Measurements from ENCODE around the gene LRRC27. TPM values are rescaled to one million over a fixed set of nuclear protein-coding genes. Genes with fewer than 3 reads are reported as not detected.

LRRC27 gene
- total and polyA plus RNA-seq, 2 donors (not counting 1 experiment from before 2014, with no cell fraction given), result 23.6 to 25.6 TPM

- Mint-ChIP-seq H3K27ac (no peak overlapping the region), H3K9me3 (ENCODE audit: insufficient read depth) (no peaks in the 10 kb centered on the region), H3K4me1 (peaks cover 6% of the 10 kb centered on the region), H3K27me3 (no peaks in the 10 kb centered on the region), H3K4me3 (no peak overlapping the region)
- no peak overlapping the region for H2AFZ ChIP-seq (ENCODE audit: insufficient read depth, low read depth, low read length, poor library complexity, severe bottlenecking)
- peaks cover 0 to 15% of the 10 kb centered on the region in 2 experiments for H3K36me3 ChIP-seq (replicated peaks in 1 of 2; ENCODE audit: control extremely low read depth in 1 of 2, control insufficient read depth in 1 of 2, extremely low read depth in 1 of 2, insufficient read depth in 2 of 2, low read length in 1 of 2)
- H3K27me3 ChIP-seq (replicated peaks in 1 of 4; ENCODE audit: control extremely low read depth in 1 of 4, control insufficient read depth in 3 of 4, insufficient read depth in 4 of 4, low read length in 3 of 4), result no peaks in the 10 kb centered on the region
- H3K9ac ChIP-seq (ENCODE audit: low read length), result no peak overlapping the region
- H3K79me2 ChIP-seq (ENCODE audit: control insufficient read depth, insufficient read depth, low read length), result no peaks in the 10 kb centered on the region
- no peak overlapping the region for H3K27ac ChIP-seq (ENCODE audit: low read length in 2 of 2)
- ChIA-PET CTCF (interaction anchor here (1.3 kb wide), 1 partner anchor 9 kb away, joined by 3 read pairs; no protein-coding TSS in a partner anchor), POLR2A (no interaction called here)
- ATAC-seq (ENCODE audit: low read depth) (no peak), DNase-seq (no peak)
- intact Hi-C loops (cut with micrococcal nuclease), result no loop called here
- peaks cover 0 to 3% of the 10 kb centered on the region in 2 donors for H3K4me1 ChIP-seq (ENCODE audit: control insufficient read depth in 2 of 2, insufficient read depth in 2 of 2, low read length in 2 of 2)
- peaks cover 0 to 9% (median 0%) of the 10 kb centered on the region in 3 donors for H3K9me3 ChIP-seq (ENCODE audit: control extremely low read depth in 1 of 3, control insufficient read depth in 2 of 3, insufficient read depth in 1 of 3, low read length in 2 of 3)
- 75% methylated on average over 1 of the region's 6 CpGs for WGBS (ENCODE audit: insufficient coverage)
- no peak overlapping the region for H3K4me3 ChIP-seq (ENCODE audit: control extremely low read depth in 1 of 5, extremely low read depth in 1 of 5, insufficient read depth in 1 of 5, low read depth in 2 of 5, low read length in 4 of 5)
- no peaks in the 10 kb centered on the region for H4K20me1 ChIP-seq (ENCODE audit: control insufficient read depth, insufficient read depth, low read length, poor library complexity, severe bottlenecking)
- TF ChIP-seq CTCF (IDR thresholded peaks at IDR 0.05) (no peak), EZH2 (IDR thresholded peaks at IDR 0.05; ENCODE audit: borderline replicate concordance, insufficient read depth, low read depth, low read length, poor library complexity, severe bottlenecking) (no peak)
- H3K4me2 ChIP-seq (replicated peaks; ENCODE audit: low read depth, low read length, poor library complexity, severe bottlenecking), result no peak overlapping the region
Observed at GRCh38 chr10:132344386-132344785, 12.4 kb downstream of the LRRC27 start.

DNA sequence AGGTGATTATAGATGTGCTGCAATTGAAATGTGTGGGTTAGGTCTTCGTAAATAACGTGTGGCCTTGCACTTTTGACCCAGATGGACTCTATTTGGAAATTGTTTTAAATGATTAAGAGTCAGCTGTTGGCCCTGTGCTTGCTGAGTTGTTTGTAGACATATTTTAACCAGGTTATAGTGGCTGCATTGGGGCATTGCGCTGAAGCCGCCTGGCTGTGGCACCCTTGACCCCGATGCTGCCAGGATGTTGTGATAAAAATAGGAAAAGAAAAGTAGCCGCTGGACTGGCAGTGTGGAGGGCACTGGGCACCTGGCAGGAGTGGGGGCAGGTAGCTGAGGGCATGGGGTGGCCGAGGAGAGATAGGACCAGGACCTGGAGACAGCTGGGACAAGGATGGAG is 13.4 kb downstream of the LRRC27 start:
- Histone ChIP-seq H3K36me3 (replicated peaks in 1 of 2; ENCODE audit: control extremely low read depth in 1 of 2, control insufficient read depth in 1 of 2, extremely low read depth in 1 of 2, insufficient read depth in 2 of 2, low read length in 1 of 2) (peaks cover 0 to 15% of the 10 kb centered on the region in 2 experiments), H3K4me3 (ENCODE audit: control extremely low read depth in 1 of 5, extremely low read depth in 1 of 5, insufficient read depth in 1 of 5, low read depth in 2 of 5, low read length in 4 of 5) (no peak overlapping the region), H3K27me3 (replicated peaks in 1 of 4; ENCODE audit: control extremely low read depth in 1 of 4, control insufficient read depth in 3 of 4, insufficient read depth in 4 of 4, low read length in 3 of 4) (no peaks in the 10 kb centered on the region), H4K20me1 (ENCODE audit: control insufficient read depth, insufficient read depth, low read length, poor library complexity, severe bottlenecking) (no peaks in the 10 kb centered on the region), H2AFZ (ENCODE audit: insufficient read depth, low read depth, low read length, poor library complexity, severe bottlenecking) (no peak overlapping the region), H3K79me2 (ENCODE audit: control insufficient read depth, insufficient read depth, low read length) (no peaks in the 10 kb centered on the region), H3K27ac (ENCODE audit: low read length in 2 of 2) (no peak overlapping the region), H3K4me2 (replicated peaks; ENCODE audit: low read depth, low read length, poor library complexity, severe bottlenecking) (no peak overlapping the region), H3K9ac (ENCODE audit: low read length) (no peak overlapping the region), H3K9me3 (ENCODE audit: control extremely low read depth in 1 of 3, control insufficient read depth in 2 of 3, insufficient read depth in 1 of 3, low read length in 2 of 3) (peaks cover 0 to 9% (median 0%) of the 10 kb centered on the region in 3 donors), H3K4me1 (ENCODE audit: control insufficient read depth in 2 of 2, insufficient read depth in 2 of 2, low read length in 2 of 2) (peaks cover 0 to 3% of the 10 kb centered on the region in 2 donors)
- DNase-seq (no peak), ATAC-seq (ENCODE audit: low read depth) (no peak)
- no peak overlapping the region for H3K4me3 Mint-ChIP-seq
- H3K9me3 Mint-ChIP-seq (ENCODE audit: insufficient read depth), result no peaks in the 10 kb centered on the region
- no peak overlapping the region for H3K27ac Mint-ChIP-seq
- ChIA-PET CTCF (no interaction called here), POLR2A (no interaction called here)
- intact Hi-C loops (cut with micrococcal nuclease), result no loop called here
- no peaks in the 10 kb centered on the region for H3K27me3 Mint-ChIP-seq
- 89% methylated on average over 7 of the region's 7 CpGs for WGBS (ENCODE audit: insufficient coverage)
- TF ChIP-seq CTCF (IDR thresholded peaks at IDR 0.05) (no peak), EZH2 (IDR thresholded peaks at IDR 0.05; ENCODE audit: borderline replicate concordance, insufficient read depth, low read depth, low read length, poor library complexity, severe bottlenecking) (no peak)
- H3K4me1 Mint-ChIP-seq, result peaks cover 6% of the 10 kb centered on the region
